ENCODE data around the gene MAN1C1.

DNA sequence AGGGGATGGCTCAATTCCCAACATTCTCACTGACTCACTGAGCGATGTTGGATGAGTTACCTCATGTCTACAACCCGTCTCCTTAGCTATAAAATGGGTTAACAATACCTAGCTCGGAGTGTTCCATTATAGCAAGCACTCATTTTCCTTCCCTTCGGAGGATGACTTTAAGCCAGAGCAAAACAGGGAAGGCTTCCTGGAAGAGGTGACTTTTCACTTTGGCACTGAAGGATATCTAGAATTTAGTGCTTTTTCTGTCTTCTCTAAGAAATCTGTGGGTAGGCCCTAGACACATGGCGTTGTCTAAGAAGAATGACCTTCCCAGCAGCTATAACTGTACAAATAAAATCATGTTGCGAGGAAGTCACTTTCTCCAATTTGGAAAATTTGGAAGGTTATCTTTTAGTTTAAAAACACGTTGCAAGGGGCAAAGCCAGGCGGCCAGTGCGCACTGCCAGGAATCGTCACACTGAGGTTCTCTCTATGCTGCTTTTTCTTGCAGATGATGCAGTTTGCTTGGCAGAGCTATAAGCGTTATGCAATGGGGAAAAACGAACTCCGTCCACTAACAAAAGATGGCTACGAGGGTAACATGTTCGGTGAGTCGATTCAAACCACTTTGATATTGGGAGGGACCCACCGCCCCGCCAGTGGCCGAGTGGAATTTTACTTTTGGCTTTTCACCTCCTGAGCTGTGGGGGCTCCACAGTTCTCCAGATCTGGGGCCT, 69.5 kb downstream of the MAN1C1 start:
- no peak for TF ChIP-seq POLR2A (IDR thresholded peaks at IDR 0.05)
- TF ChIP-seq, protein P1, sequence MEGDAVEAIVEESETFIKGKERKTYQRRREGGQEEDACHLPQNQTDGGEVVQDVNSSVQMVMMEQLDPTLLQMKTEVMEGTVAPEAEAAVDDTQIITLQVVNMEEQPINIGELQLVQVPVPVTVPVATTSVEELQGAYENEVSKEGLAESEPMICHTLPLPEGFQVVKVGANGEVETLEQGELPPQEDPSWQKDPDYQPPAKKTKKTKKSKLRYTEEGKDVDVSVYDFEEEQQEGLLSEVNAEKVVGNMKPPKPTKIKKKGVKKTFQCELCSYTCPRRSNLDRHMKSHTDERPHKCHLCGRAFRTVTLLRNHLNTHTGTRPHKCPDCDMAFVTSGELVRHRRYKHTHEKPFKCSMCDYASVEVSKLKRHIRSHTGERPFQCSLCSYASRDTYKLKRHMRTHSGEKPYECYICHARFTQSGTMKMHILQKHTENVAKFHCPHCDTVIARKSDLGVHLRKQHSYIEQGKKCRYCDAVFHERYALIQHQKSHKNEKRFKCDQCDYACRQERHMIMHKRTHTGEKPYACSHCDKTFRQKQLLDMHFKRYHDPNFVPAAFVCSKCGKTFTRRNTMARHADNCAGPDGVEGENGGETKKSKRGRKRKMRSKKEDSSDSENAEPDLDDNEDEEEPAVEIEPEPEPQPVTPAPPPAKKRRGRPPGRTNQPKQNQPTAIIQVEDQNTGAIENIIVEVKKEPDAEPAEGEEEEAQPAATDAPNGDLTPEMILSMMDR (IDR thresholded peaks at IDR 0.05), result no peak

Data from body of pancreas (tissue), 4 donors.